Epithelial cell of esophagus (primary cell): ENCODE data around the gene GNRH2.
"Not testable (repeated sequence)": the region's sequence is repeated elsewhere in the genome, so short reads cannot be mapped to it uniquely, and the experiment has no call there.

Source experiments
- DNase-seq: peaks from one replicate; pipeline ENCODE4 v3.0.0; 2010; ENCODE audit warnings: low read depth
- H3K4me3 ChIP-seq: 2 replicates; pipeline ENCODE4 v1.5.1; 2011; ENCODE audit warnings: mild to moderate bottlenecking, low read length, control low read depth
- CTCF ChIP-seq: IDR thresholded peaks from 2 replicates; pipeline ENCODE4 v1.5.1; 2011; ENCODE audit warnings: low read depth, mild to moderate bottlenecking, low read length, control low read depth, inconsistent platforms; ENCODE audit not compliant: insufficient read depth; ENCODE audit errors: missing control alignments

GNRH2 gene

GRCh38 chr20:3068986-3069900 lies 25.8 kb downstream of the GNRH2 start:
- no peak for DNase-seq
- H3K4me3 ChIP-seq, result no peak overlapping the region
- TF ChIP-seq CTCF, result peak; percentile 17

- H3K4me3 ChIP-seq, result no peak overlapping the region
- TF ChIP-seq CTCF, result no peak
- no peak for DNase-seq
These were observed 27.3 kb downstream of the GNRH2 start for GRCh38 chr20:3070725-3071124.

- no peak overlapping the region for H3K4me3 ChIP-seq
- DNase-seq, result no peak
- TF ChIP-seq CTCF, result no peak
These were observed 27.8 kb downstream of the GNRH2 start for GRCh38 chr20:3071266-3071609.

- H3K4me3 ChIP-seq, result no peak within 1 kb of the TSS
- DNase-seq, result no peak
- no peak for TF ChIP-seq CTCF
These were observed 28.4 kb downstream of the GNRH2 start, which contains the start of gene OXT for GRCh38 chr20:3071610-3072529. OXT (plus strand) TSS chr20:3071620; CDS start chr20:3071656, 36 bp downstream.

GRCh38 chr20:3072530-3073250 lies 29.3 kb downstream of the GNRH2 start:
- H3K4me3 ChIP-seq, result no peak overlapping the region
- TF ChIP-seq CTCF, result no peak
- DNase-seq, result no peak

- DNase-seq, H3K4me3 ChIP-seq: not testable (repeated sequence)
These were observed 29.8 kb downstream of the GNRH2 start for GRCh38 chr20:3073251-3073643.

- TF ChIP-seq CTCF, result no peak
- H3K4me3 ChIP-seq, result no peak overlapping the region
- peak; percentile 37 for DNase-seq
These were observed 31.4 kb downstream of the GNRH2 start for GRCh38 chr20:3074812-3075211.

- H3K4me3 ChIP-seq, DNase-seq: not testable (repeated sequence)
These were observed 31.9 kb downstream of the GNRH2 start for GRCh38 chr20:3075315-3075714.
